GM18868 (cell line): Measurements from ENCODE around the gene CDC42BPA.

ENCODE experiments used
- ATAC-seq: cut with Tn5 transposase; IDR thresholded peaks from one replicate; pipeline ENCODE4 v1.9.1; 2021; ENCODE audit warnings: mild to moderate bottlenecking, moderate library complexity; ENCODE audit not compliant: unreplicated experiment

Gene CDC42BPA

GRCh38 chr1:227215863-227216510 is 102.3 kb downstream of the CDC42BPA start:
- ATAC-seq, result no peak

- no peak for ATAC-seq
Observed at GRCh38 chr1:227214207-227214606, 104.1 kb downstream of the CDC42BPA start.

GRCh38 chr1:227213426-227213825 is 104.9 kb downstream of the CDC42BPA start:
- no peak for ATAC-seq

GRCh38 chr1:227212164-227212563 is 106.1 kb downstream of the CDC42BPA start:
- no peak for ATAC-seq

GRCh38 chr1:227210604-227211003 is 107.7 kb downstream of the CDC42BPA start:
- no peak for ATAC-seq

- ATAC-seq, result no peak
Observed at GRCh38 chr1:227197064-227197463, 121.2 kb downstream of the CDC42BPA start.

GRCh38 chr1:227192163-227192562 is 126.1 kb downstream of the CDC42BPA start:
- peak; percentile 86 for ATAC-seq

- ATAC-seq, result peak; percentile 64
Observed at GRCh38 chr1:227191607-227192006, 126.7 kb downstream of the CDC42BPA start.

- ATAC-seq, result no peak
Observed at GRCh38 chr1:227190321-227190720, 128.0 kb downstream of the CDC42BPA start.

- ATAC-seq, result no peak
Observed at GRCh38 chr1:227185291-227185690, 133.0 kb downstream of the CDC42BPA start.

GRCh38 chr1:227182012-227182411 is 136.3 kb downstream of the CDC42BPA start:
- no peak for ATAC-seq

- ATAC-seq, result no peak
Observed at GRCh38 chr1:227175611-227176010, 142.7 kb downstream of the CDC42BPA start.

- no peak for ATAC-seq
Observed at GRCh38 chr1:227174164-227174563, 144.1 kb downstream of the CDC42BPA start.

GRCh38 chr1:227170361-227171166 is 147.7 kb downstream of the CDC42BPA start:
- ATAC-seq, result no peak

- no peak for ATAC-seq
Observed at GRCh38 chr1:227169343-227169742, 148.9 kb downstream of the CDC42BPA start.

- no peak for ATAC-seq
Observed at GRCh38 chr1:227167276-227168101, 150.8 kb downstream of the CDC42BPA start.

GRCh38 chr1:227166559-227166958 is 151.7 kb downstream of the CDC42BPA start:
- ATAC-seq, result no peak

- ATAC-seq, result no peak
Observed at GRCh38 chr1:227161470-227161869, 156.8 kb downstream of the CDC42BPA start.

- ATAC-seq, result no peak
Observed at GRCh38 chr1:227156520-227156919, 161.8 kb downstream of the CDC42BPA start.

GRCh38 chr1:227155688-227156087 is 162.6 kb downstream of the CDC42BPA start:
- ATAC-seq, result no peak

GRCh38 chr1:227155004-227155403 is 163.3 kb downstream of the CDC42BPA start:
- no peak for ATAC-seq
